ENCODE results near the gene ZNF213.
A peak's percentile ranks its signal among the peaks of the same experiment; 100 is the strongest.
"Not testable (repeated sequence)": the region's sequence is repeated elsewhere in the genome, so short reads cannot be mapped to it uniquely, and the experiment has no call there.

The ZNF213 gene

GRCh38 chr16:3131755-3132377 is 3.0 kb upstream of the ZNF213 start:
- peak; percentile 38 for DNase-seq

- DNase-seq: no peak
These were observed 985 bp upstream of the ZNF213 start for GRCh38 chr16:3133844-3134243.

GRCh38 chr16:3135126-3135715 is 392 bp downstream of the ZNF213 start:
- no peak for DNase-seq

- peak; percentile 14 for DNase-seq
These were observed 2.4 kb downstream of the ZNF213 start for GRCh38 chr16:3137267-3137666.

- peak; percentile 17 for DNase-seq
These were observed 3.5 kb downstream of the ZNF213 start for GRCh38 chr16:3138342-3138741.

GRCh38 chr16:3138823-3139426 is 4.1 kb downstream of the ZNF213 start:
- peak; percentile 17 for DNase-seq

- not testable (repeated sequence) for DNase-seq
These were observed 4.7 kb downstream of the ZNF213 start for GRCh38 chr16:3139561-3139960.

GRCh38 chr16:3140603-3141427 is 6.0 kb downstream of the ZNF213 start:
- DNase-seq: peak; percentile 16

GRCh38 chr16:3141781-3142311 is 7.0 kb downstream of the ZNF213 start:
- DNase-seq: no peak

GRCh38 chr16:3142327-3142726 is 7.5 kb downstream of the ZNF213 start:
- DNase-seq: peak; percentile 16

GRCh38 chr16:3142770-3143169 is 7.9 kb downstream of the ZNF213 start:
- peak; percentile 16 for DNase-seq

GRCh38 chr16:3143189-3143588 is 8.4 kb downstream of the ZNF213 start:
- DNase-seq: peak; percentile 15

GRCh38 chr16:3143598-3144320 is 8.9 kb downstream of the ZNF213 start:
- DNase-seq: peak; percentile 45

- no peak for DNase-seq
These were observed 9.6 kb downstream of the ZNF213 start for GRCh38 chr16:3144321-3144983.

GRCh38 chr16:3145151-3145550 is 10.3 kb downstream of the ZNF213 start:
- no peak for DNase-seq

GRCh38 chr16:3145660-3146059 is 10.8 kb downstream of the ZNF213 start:
- DNase-seq: no peak

GRCh38 chr16:3147046-3147756 is 12.4 kb downstream of the ZNF213 start:
- no peak for DNase-seq

GRCh38 chr16:3147757-3148104 is 12.9 kb downstream of the ZNF213 start:
- DNase-seq: no peak

- DNase-seq: no peak
These were observed 13.7 kb downstream of the ZNF213 start for GRCh38 chr16:3148256-3149192.

GRCh38 chr16:3149193-3149530 is 14.3 kb downstream of the ZNF213 start:
- no peak for DNase-seq

Data from femur (tissue), 1 donor.